Activated CD8-positive, alpha-beta memory T cell treated with anti-CD3 and anti-CD28 coated beads for 4 hours (primary cell): ENCODE measurements around the gene HEXD.
"Not testable (repeated sequence)": the region's sequence is repeated elsewhere in the genome, so short reads cannot be mapped to it uniquely, and the experiment has no call there.

Experiments used
- DNase-seq, 2 donors: peaks; one replicate each; pipeline ENCODE4 v3.0.0-alpha.2; 2020; ENCODE audit warnings: low read depth in 2 of 2

Gene HEXD

GRCh38 chr17:82396601-82397435, 21.3 kb upstream of the HEXD start:
- DNase-seq: no peak

GRCh38 chr17:82397449-82398335, 20.5 kb upstream of the HEXD start:
- DNase-seq: no peak

- DNase-seq: no peak
These were observed 19.1 kb upstream of the HEXD start for GRCh38 chr17:82399041-82399441.

- no peak for DNase-seq
These were observed 18.5 kb upstream of the HEXD start for GRCh38 chr17:82399601-82400101.

- no peak for DNase-seq
These were observed 17.9 kb upstream of the HEXD start for GRCh38 chr17:82400206-82400605.

- DNase-seq: peak in 1 of 2 donors; percentile 8
These were observed 17.3 kb upstream of the HEXD start for GRCh38 chr17:82400830-82401229.

- DNase-seq: no peak
These were observed 15.3 kb upstream of the HEXD start for GRCh38 chr17:82402865-82403264.

- DNase-seq: no peak
These were observed 14.2 kb upstream of the HEXD start for GRCh38 chr17:82403662-82404660.

GRCh38 chr17:82405051-82405450, 13.1 kb upstream of the HEXD start:
- no peak for DNase-seq

- DNase-seq: no peak
These were observed 11.9 kb upstream of the HEXD start for GRCh38 chr17:82406131-82406671.

- no peak for DNase-seq
These were observed 10.9 kb upstream of the HEXD start for GRCh38 chr17:82407255-82407654.

- no peak for DNase-seq
These were observed 9.7 kb upstream of the HEXD start for GRCh38 chr17:82408288-82408937.

- no peak for DNase-seq
These were observed 9.2 kb upstream of the HEXD start for GRCh38 chr17:82408938-82409318.

- no peak for DNase-seq
These were observed 8.0 kb upstream of the HEXD start for GRCh38 chr17:82410014-82410716.

GRCh38 chr17:82411396-82412053, 6.6 kb upstream of the HEXD start:
- DNase-seq: no peak

GRCh38 chr17:82412081-82412480, 6.1 kb upstream of the HEXD start:
- not testable (repeated sequence) for DNase-seq

- DNase-seq: no peak
These were observed 5.3 kb upstream of the HEXD start for GRCh38 chr17:82412535-82413520.
